Amygdala (tissue), 56 donors: ENCODE data around the gene HOXB5.

Experiments used
- DNase-seq, 56 donors: peaks; one replicate each; lab custom pipeline; 2025; lab: John Stamatoyannopoulos, UW

HOXB5 gene

DNA sequence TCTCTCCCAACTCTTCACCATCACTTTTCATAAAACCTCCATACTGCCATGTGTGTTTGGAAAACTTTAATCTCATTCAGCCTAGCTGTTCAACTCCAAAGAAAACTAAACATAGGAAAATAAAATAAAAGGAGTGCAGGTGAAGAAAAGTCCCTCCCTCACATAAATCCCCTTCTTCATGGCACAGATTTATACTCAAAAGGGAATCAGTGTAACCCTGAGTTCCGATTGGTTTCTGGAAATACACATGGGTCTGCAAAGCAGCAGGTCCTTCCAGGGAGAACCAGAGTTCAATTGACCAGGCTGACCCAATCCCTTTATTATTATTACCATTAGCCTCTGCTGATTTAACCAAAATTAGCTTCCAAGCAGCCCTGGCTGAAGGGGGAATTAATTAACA lies 39.8 kb downstream of the HOXB5 start:
- DNase-seq, result no peak

DNA sequence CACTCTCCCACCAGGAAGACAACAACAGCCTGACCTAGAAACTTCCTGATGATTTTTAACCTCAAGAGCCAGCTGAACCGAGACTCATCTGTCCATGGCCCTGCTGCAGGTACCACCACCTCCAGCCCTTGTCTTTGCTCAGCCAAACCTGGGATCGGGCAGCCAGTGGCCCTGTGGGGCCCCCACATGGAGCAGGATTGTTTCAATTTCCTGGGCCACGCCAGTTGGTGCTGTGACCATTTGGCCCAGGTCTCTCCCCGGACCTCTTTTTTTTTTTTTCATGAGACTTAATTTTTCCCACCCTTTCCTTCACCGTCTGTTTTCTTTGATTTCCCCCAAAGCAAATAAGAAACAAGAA lies 40.4 kb downstream of the HOXB5 start:
- DNase-seq, result no peak

DNA sequence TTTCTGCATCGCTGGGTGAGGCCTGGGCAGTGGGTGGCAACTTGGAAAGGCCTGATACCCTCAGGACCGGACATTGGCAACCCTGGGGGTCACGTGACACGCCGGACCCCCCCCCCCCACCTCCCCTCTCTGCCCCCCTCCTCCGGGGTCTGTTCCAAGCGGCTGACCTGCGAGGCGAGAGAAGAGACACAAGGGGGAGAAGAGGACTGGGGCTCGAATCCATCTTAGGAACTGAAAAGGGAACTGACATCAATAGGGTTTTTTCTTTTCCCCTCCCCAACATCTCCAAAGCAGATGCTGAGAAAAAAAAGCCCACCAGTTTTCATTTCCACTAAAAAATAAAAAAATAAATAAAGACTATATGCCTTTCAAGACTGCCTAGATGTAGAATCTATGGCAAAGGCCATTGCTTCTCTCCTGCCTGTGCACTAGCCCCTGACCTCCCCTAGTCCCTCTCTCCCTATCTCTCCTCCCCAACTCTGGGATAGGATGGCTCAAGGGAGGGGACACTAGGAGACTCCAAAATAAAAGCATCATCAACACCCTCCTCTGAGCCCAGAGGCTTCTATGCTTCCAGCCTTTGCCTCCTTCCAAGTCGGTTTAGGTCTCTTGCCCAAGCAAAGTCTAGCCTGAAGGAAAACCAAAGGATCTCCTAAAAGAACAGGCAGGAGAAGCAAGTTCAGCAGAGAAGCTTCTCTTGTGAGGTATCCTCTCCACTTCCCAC lies 41.0 kb downstream of the HOXB5 start:
- no peak for DNase-seq

DNA sequence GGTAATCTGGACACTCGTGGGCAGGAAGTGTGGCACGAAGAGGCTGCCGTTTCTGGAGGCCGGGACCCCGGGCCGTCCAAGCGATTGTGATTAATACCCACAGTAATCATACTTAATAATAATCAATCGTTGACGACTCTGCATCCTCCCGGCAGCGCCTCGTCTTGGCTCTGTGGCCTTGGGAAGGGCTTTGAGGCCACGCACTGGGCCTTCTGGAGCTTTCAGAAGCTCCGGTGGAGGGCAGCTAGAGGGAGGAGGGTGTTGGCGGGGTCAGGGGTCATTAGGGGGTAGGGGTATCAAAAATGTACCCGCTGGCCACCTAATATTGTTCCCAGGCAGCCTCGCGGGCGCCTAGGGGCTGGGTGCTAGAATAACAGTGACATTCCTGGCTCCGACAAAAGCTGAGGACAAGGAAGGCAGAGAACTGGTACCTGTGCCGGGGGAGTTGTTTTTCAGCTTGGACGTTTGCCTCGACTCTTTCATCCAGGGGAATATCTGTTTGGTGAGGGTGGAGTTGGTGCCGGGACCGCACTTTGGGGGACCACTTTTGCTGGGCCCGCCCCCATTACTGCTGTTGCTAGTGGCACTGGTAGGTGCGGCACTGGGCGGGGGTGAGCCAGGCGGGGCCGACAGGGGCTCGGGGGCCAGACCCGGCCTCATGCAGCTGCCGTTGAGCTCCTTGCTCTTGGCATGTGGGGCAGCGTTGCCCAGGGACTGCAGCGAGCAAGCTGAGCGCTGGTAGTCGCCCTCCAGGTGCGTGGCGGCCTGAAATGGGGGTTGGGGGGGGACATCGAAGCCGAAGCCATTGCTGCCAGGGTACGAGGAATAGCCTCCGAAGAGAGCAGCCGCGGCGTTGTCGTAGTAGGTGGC lies 41.7 kb downstream of the HOXB5 start:
- no peak for DNase-seq

DNA sequence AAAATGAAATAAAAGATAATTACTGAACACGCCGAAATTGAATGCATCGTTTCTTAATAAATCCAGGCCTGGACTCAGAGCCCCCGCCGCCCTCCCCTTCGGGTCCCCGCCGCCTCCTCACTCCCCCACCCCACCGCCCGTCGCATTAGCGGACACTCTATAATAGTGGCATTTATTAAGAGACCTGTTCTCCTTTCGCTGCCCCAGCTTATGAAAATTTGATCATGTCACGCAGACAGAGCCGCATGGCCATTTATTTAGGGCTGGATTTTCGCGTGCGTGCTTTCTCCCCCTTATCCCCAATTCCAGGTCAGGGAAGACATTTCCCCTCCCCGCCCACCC lies 42.4 kb downstream of the HOXB5 start:
- no peak for DNase-seq

DNA sequence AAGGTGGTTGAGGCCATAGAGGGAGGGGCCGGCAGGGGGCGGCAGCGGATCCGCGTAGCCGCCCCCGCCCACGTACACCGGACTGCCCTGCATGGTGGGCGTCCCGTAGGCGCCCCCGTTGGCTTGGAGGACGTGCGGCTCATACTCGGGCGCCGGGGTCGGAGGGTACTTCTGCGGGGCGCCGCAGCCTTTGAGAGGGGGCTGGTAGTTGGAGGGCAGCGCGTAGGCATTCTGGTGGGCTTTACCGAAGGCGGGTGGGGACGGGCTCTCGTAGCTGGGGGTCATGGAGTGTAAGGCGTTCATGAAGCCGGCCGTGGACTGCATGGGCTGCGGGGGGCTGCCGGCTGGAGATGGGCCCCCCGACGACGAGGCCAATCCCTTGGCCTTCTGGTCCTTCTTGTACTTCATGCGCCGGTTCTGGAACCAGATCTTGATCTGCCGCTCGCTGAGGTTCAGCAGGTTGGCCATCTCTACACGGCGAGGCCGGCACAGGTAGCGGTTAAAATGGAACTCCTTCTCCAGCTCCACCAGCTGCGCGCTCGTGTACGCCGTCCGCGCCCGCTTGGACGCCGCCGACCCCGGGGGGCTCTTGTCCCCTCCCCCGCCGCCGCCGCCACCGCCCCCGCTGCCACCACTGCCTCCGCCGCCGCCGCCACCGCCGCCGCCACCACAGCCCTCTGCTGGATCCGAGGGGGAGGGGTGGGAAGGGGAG lies 42.9 kb downstream of the HOXB5 start:
- no peak for DNase-seq

DNA sequence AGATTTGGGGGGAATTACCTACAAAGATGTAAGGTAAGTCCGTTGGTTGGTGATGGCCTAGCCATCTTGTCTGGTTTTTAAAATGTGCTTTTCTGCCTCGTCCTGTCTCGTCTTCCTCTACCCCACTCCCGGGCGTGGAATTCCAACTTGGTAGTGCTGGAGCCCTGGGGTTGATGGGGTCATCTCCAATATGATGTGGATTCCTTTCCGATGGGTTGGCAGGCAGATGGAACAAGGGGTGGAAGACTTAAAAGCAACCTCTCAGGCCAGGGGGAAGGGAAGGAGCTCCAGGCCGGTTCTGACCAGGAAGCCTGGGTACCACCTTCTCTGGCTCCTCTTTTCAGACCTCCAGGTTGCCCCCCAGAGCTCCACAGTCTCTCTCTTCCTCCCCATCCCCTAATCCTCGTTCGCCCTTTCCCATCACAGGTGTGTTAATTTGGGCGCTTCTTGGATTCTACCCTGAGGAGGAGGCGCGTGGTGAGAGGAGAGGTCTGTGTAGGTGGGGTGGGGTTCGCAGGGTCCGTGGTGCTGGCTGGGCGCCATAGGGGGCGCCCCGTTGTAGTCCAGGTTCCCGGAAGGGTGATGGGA lies 43.6 kb downstream of the HOXB5 start:
- DNase-seq, result no peak

DNA sequence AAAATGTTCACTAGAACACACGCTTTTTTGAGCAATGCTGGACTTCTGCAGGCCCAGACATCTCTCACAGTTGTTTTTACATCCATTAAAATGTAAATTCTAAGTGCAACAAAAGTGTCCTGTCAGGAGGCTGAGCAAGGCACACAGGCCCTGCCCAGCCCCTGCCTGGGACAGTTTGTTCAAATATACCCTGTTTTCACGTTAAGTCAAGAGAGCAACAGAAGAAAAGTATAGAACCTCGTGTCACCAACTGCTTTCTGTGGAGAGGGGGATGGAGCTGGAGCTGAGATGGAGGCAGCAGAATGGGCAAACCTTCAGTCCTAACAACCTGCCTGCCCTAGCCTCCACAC lies 44.3 kb downstream of the HOXB5 start:
- no peak for DNase-seq

DNA sequence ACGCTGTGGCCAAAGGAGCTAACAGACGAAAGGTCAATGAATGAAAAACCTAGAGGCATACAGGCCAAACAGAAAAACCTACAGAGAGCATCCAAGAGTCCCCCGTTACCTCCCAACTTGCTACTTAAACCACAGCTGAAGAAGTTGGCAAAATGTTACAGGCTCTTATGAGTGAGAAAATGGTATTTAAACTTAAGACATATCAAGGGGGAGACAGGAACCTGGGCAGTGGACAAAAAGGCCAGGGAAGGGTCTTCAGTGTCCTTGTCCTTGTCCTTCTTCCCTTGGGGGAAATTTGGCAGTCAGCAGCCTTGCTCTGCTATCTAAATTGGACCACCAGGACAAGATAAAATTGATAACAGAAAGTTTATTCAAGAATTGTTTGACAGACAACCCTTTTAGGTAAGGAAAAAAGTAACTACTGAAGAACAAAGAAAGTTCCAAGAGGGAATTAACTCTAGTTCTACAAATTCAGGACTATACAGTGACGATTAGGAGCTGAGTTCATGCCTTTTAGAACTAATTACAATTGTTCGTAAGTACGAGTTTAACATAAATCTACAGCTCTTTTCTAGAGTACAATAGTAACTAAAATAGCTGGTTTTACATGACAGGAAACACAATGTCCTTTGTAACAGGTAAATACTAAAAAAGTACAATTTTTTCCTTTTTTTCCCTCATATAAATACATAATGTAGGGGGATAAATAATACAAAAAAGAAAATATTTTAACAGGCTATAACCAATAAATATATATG lies 44.9 kb downstream of the HOXB5 start:
- DNase-seq, result no peak

DNA sequence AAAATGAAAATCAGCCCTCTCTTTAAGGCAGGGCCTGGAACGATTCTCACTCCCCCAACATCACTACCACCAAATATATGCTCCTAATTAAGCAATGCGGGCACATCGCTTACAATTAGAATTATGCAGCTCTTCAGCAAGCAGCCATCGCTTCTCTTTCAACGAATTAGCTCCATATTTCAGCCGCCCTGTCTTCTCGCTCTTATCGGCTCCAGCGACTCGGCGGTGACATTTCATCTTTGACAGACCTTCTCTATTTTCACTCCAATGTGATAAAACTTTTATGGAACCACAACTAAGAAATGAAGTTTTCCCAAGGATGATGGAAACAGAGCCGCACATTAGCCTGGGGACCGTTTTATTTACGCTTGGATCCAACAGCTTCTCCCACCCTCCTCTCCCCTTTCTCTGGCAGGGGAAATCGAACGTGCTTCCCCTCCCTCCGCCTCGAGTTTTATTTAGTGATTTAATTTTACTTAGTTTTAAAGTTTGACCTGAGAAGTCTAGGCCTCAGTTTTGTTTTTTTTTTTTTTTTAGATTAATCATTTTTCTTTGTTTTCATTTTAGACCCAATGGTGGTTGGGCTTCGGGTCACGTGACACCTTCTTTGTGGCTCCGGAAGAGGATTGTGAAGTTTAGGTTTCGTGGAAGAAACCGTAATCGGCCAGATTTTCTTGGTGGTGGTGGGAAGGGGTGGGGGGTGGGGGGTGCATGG lies 45.6 kb downstream of the HOXB5 start:
- DNase-seq, result no peak

DNA sequence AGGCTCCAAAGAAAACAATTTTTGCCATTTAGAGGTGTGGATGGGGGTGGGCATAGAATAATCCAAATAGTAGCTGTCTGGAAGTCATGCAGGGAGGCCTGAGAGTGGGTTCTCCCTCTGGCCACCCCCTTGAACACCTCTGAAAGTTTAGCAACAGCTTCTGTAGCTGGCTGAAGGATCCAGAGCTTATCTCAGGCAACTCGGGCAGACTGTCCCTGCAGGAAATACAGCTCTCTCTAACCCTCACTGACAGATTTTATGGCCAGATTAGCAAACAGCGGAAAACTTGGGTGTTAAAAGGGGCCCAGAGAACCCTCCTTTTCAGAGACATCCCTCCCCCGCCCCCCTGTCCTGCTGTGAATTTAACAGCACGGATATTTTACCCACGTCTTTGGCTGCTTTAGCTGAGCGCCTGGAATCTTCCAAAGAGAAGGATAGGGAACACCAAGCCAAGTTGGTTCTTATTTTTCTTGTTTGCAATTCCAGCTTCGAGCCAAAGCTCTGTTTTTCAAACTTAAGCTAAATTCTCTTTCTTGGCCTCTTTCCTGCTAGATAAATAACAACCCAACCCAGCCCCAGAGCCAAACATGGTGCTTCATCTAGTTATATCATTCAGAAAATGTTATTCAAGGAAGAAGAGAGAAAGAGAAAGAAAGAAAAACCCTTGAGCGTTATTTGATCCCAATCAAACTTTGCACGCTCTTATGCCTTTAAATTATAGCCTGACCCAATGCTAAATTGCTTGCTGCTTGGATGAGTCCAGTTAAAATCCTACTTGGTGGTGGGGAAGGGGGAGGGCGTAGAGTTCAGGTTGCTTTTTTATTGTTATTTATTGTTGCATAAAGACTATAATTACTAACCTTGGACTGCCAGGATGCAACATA lies 46.4 kb downstream of the HOXB5 start:
- DNase-seq, result peak in 1 of 56 donors; percentile 0

DNA sequence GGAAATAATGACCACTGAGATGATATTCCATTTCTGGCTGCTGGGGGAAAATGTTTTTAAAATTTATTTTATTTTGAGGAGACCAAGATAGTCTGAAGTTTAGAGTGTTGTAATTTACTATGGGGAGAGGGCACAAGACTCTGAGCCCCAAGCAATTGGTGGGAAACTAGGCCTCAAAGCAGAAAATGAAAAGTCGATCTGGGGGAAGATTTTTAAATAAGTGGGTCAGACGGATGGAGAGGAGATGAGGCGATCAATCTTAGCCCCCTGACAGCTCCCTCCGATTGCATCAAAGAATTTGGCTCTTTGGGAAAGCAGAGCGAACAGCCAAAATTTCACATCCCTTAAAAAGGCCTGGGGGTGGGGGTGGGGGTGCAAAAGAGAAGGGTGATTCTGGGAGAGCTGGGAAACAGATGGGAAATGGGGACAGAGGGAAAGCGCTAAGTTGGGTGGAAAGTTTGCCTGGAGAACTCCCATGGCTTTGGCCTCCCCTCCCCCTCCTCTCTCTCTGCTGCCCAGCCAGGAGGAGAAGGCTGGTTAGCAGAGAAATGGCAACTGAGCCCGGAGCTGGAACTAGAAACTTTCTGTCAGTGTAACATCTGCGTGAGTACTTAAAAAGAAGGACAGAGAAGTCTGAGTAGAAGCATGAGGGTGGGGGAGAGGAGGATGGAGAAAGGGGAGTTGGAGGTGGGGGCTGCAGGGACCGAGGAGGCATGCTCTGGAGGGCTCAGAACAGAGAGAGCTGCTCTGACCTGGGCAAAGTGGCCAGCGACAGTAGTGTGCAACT lies 47.2 kb downstream of the HOXB5 start:
- DNase-seq, result no peak

DNA sequence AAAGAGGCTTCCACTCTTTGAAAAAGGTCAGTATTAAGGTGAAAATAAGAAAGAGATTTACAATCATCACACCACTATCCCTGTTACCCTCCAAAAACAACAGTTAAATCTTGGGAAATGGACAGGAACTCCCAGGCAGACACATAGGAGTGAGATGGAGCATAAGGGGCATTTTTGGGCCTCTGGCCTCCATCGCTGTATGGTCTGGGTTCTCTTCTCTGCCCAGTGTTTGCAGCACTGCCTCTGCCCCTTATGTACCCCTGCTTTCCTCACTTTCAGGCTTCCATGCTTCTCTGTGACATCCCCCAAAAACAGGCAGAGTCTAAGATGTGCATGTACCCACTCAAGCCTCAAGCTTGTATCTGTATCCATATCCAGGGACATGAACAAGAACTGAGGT lies 48.0 kb downstream of the HOXB5 start:
- DNase-seq, result no peak

DNA sequence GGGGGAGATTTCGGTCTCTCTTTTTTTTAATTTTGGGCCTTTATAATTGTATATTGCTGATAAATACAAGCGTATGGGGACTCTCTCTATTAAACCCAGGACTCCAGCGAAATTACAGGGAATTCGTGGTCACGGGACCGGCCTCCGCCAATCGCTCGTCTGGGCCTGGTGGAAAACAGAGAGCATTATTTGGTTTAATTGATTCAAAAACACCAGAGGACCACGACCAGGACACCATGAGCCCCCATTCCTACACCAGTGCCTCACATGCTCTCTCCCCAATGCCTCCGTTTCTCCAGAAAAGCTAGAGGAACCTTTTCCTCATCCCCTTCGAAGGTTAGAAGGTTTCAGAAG lies 48.6 kb downstream of the HOXB5 start, which contains the start of gene HOXB2:
Gene HOXB2 (minus strand): TSS at position 88 of the 354 bp plus-strand sequence. CDS start 198 bp downstream, outside the sequence.
- DNase-seq, result no peak

DNA sequence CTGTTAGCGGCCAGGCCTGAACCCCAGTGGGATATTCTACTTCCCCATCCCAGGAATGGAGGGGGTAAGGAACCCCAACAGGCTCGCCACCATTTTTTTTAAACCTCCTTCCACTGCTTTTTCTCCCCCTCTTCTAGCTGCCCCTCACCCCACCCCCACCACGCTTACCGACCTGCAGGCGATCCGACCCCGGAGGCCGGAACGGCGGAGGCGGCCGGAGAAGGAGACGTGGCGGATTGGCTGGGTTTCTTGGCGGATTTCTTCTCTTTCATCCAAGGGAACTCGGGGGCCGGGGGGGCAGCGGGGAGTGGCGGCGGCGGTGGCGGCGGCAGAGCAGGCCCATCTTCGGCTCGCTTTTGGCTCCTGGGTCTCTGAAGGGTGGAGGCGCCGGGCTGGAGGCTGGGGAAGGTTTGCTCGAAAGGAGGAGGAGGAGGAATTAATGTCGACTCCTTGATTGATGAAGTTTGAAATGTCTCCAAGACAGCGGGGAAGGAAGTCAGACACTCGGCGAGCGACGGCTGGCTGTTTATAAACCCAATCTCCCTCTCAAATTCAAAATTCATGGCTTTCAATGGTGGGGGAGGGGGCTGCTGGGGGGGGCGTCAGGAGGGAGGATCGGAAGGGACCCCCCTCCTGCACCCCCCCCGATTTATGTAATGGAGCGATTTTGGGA lies 49.1 kb downstream of the HOXB5 start:
- no peak for DNase-seq

DNA sequence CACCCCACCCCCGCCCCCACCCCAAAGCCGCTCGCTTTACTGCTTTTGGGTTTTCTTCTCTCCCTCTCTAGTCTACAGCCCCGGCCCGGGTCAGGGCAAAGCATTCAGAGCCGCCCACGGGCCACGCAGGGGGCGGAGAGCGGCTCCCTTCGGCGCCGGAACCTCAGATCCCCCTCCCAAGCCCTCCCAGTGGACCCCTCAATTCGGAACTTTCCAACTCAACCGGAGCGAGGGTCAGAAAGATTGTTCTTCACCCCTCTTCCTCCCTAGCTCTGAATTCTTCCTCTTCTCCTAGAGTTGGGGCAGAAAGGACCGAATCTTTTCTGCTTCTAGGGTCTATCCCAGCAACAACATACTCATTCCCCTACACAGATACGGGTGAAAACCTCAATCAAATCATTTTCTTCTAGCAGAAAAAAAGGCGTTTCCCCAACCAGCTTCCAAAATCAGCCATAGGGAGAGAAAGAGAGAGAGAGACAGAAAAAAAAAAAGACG lies 49.7 kb downstream of the HOXB5 start:
- no peak for DNase-seq
